GM12878 (cell line): ENCODE measurements around the gene CYTIP. TPM values are rescaled to one million over a fixed set of nuclear protein-coding genes. Genes with fewer than 3 reads are reported as not detected.

Experiments used
- ATAC-seq: fragments of 200-7000 bp; cut with Tn5 transposase; 3 replicates; pipeline ENCODE4 v1.9.1; 2020; ENCODE audit warnings: mild to moderate bottlenecking, moderate library complexity
- BruUV-seq: library from RNA; stranded (reverse); fragments of 400-500 nt; replicated peaks from 2 replicates; lab custom pipeline; 2021; lab: Mats Ljungman, UMichigan
- CTCF ChIA-PET: fragments of 300-600 bp; sonication (Branson Sonifier 250); formaldehyde crosslinking; extraction: SDS; loops from one replicate; lab custom pipeline; 2021; ENCODE audit warnings: inconsistent platforms; lab: Yijun Ruan, JAX
- POLR2A ChIA-PET: fragments of 350-600 bp; formaldehyde crosslinking; extraction: SDS; loops from one replicate; lab custom pipeline; 2021; ENCODE audit warnings: inconsistent platforms; lab: Charles Lee
- RAD21 ChIA-PET: fragments of 300-600 bp; sonication (Branson Sonifier 250); formaldehyde crosslinking; loops from one replicate; lab custom pipeline; 2023; ENCODE audit warnings: antibody characterized with exemption; ENCODE audit not compliant: unreplicated experiment; lab: Charles Lee
- SMC1A ChIA-PET: fragments of 300-600 bp; sonication (Branson Sonifier 250); formaldehyde crosslinking; loops from one replicate; lab custom pipeline; 2023; ENCODE audit not compliant: unreplicated experiment, uncharacterized antibody; lab: Charles Lee
- DNase-seq: peaks from one replicate; pipeline ENCODE4 v3.0.0-alpha.2; 2011; ENCODE audit warnings: low read depth, low spot score
- FAIRE-seq: peaks from 3 replicates; lab custom pipeline; 2011; peaks lifted over from hg19 to GRCh38; lab: Jason Lieb, UNC
- H2AFZ ChIP-seq: 2 replicates; pipeline ENCODE4 v1.6.0; 2011; ENCODE audit warnings: low read depth, low read length, control low read depth; ENCODE audit not compliant: control insufficient read depth
- H3K27ac ChIP-seq: 2 replicates; pipeline ENCODE4 v1.5.1; 2011; ENCODE audit warnings: control low read depth; ENCODE audit not compliant: control insufficient read depth, insufficient read depth
- H3K27me3 ChIP-seq, 2 experiments: replicated peaks in 1 of 2; 2 replicates each; pipeline versions ENCODE4 v1.6.0 to v1.6.1; 2011; ENCODE audit warnings: low read length in 1 of 2; ENCODE audit not compliant: control insufficient read depth in 2 of 2, insufficient read depth in 2 of 2
- H3K36me3 ChIP-seq, 2 experiments: 2 replicates each; pipeline ENCODE4 v1.5.1; 2011; ENCODE audit warnings: low read length in 1 of 2; ENCODE audit not compliant: control insufficient read depth in 2 of 2, insufficient read depth in 2 of 2
- H3K4me1 ChIP-seq: 2 replicates; pipeline ENCODE4 v1.6.1; 2011; ENCODE audit warnings: mild to moderate bottlenecking, low read length, moderate library complexity, mixed read lengths; ENCODE audit not compliant: control insufficient read depth, insufficient read depth
- H3K4me2 ChIP-seq: 2 replicates; pipeline ENCODE4 v1.6.0; 2011; ENCODE audit warnings: control low read depth; ENCODE audit not compliant: control insufficient read depth, insufficient read depth
- H3K4me3 ChIP-seq: fragments of 200-600 bp; sonication (generic); 2 replicates; pipeline ENCODE4 v1.5.1; 2016
- H3K79me2 ChIP-seq: 2 replicates; pipeline ENCODE4 v1.6.0; 2011; ENCODE audit warnings: low read length; ENCODE audit not compliant: control insufficient read depth, insufficient read depth
- H3K9ac ChIP-seq: 2 replicates; pipeline ENCODE4 v1.8.0; 2011; ENCODE audit warnings: low read length, control low read depth, mixed read lengths; ENCODE audit not compliant: control insufficient read depth, insufficient read depth
- H3K9me3 ChIP-seq: replicated peaks from 3 replicates; pipeline ENCODE4 v1.5.1; 2011; ENCODE audit warnings: mild to moderate bottlenecking, low read length; ENCODE audit not compliant: control insufficient read depth, insufficient read depth
- H4K20me1 ChIP-seq: 2 replicates; pipeline ENCODE4 v1.6.0; 2011; ENCODE audit not compliant: control insufficient read depth, insufficient read depth
- CEBPZ ChIP-seq: fragments of 150-350 bp; IDR thresholded peaks from 2 replicates; pipeline ENCODE4 v1.6.1; 2016; ENCODE audit warnings: low read depth, low read length
- CHD2 ChIP-seq: IDR thresholded peaks from 2 replicates; pipeline ENCODE4 v1.6.1; 2011; ENCODE audit warnings: low read depth, low read length, improper control_type of control experiment, borderline replicate concordance
- CHD4 ChIP-seq: fragments of 200-600 bp; sonication (generic); IDR thresholded peaks from 2 replicates; pipeline ENCODE4 v1.6.1; 2016; ENCODE audit warnings: mild to moderate bottlenecking
- DPF2 ChIP-seq: fragments of 450-650 bp; IDR thresholded peaks from 2 replicates; pipeline ENCODE4 v1.6.1; 2017; ENCODE audit warnings: mild to moderate bottlenecking
- EED ChIP-seq: sonication (generic); IDR thresholded peaks from 2 replicates; pipeline ENCODE4 v1.6.1; 2016; ENCODE audit warnings: antibody characterized with exemption, low read depth
- EP300 ChIP-seq, 2 experiments: fragments of 150-350 bp in 1 of 2; IDR thresholded peaks; 2 replicates each; pipeline ENCODE4 v1.6.1; 2011 to 2012; ENCODE audit warnings: low read depth in 2 of 2, low read length in 2 of 2, borderline replicate concordance in 1 of 2, improper control_type of control experiment in 1 of 2, inconsistent platforms in 1 of 2; ENCODE audit not compliant: control insufficient read depth in 1 of 2
- EZH2 ChIP-seq: IDR thresholded peaks from 2 replicates; pipeline ENCODE4 v1.6.1; 2012; ENCODE audit warnings: low read depth, mild to moderate bottlenecking, control low read depth, inconsistent platforms, low read length, borderline replicate concordance; ENCODE audit not compliant: control insufficient read depth
- JUNB ChIP-seq: IDR thresholded peaks from 2 replicates; pipeline ENCODE4 v1.6.1; 2016; ENCODE audit warnings: antibody characterized with exemption, mild to moderate bottlenecking
- JUND ChIP-seq: IDR thresholded peaks from 2 replicates; pipeline ENCODE4 v1.6.1; 2012; ENCODE audit warnings: low read depth, mild to moderate bottlenecking, low read length, improper control_type of control experiment, moderate library complexity
- PRDM15 ChIP-seq: fragments of 450-650 bp; formaldehyde crosslinking; IDR thresholded peaks from 2 replicates; pipeline ENCODE4 v1.4.0; 2020; ENCODE audit warnings: mild to moderate bottlenecking, moderate library complexity
- RUNX3 ChIP-seq: IDR thresholded peaks from 2 replicates; pipeline ENCODE4 v1.6.1; 2012; ENCODE audit warnings: low read length, inconsistent platforms
- SIN3A ChIP-seq: IDR thresholded peaks from 2 replicates; pipeline ENCODE4 v1.6.1; 2012; ENCODE audit warnings: low read depth, low read length, improper control_type of control experiment
- TAF1 ChIP-seq: IDR thresholded peaks from 2 replicates; pipeline ENCODE4 v1.6.1; 2011; ENCODE audit warnings: mild to moderate bottlenecking, low read depth, low read length, borderline replicate concordance
- ZBTB11 ChIP-seq: fragments of 450-650 bp; formaldehyde crosslinking; IDR thresholded peaks from 2 replicates; pipeline ENCODE4 v1.5.0; 2022; ENCODE audit warnings: mild to moderate bottlenecking, missing genetic modification characterization
- in situ Hi-C: fragments of 300-500 bp; cut with MboI; formaldehyde crosslinking; loops from 9 replicates; pipeline ENCODE4 v1.14.3; 2018; ENCODE audit warnings: mixed read lengths
- intact Hi-C: fragments of 100-400 bp; cut with micrococcal nuclease; formaldehyde crosslinking; loops from one replicate; pipeline ENCODE4 v1.14.2; 2022; ENCODE audit not compliant: unreplicated experiment
- polyA plus RNA-seq, 11 experiments: library from polyadenylated mRNA; depleted of rRNA in 4 of 11; unstranded in 6 of 11; stranded (reverse) in 5 of 11; fragments of >200 nt; fragmentation: Nextera tagmentation in 4 of 11; fragmentation: Illumina TruSeq in 1 of 11; extraction: Ambion mirVana in 4 of 11; extraction: Trizol in 1 of 11; gene quantifications; 1 replicate in 1 of 11; 2 replicates in 10 of 11; pipeline versions ENCODE4 v1.2.1 to v1.2.3, GENCODE V29; 2011 to 2016; ENCODE audit warnings: inconsistent platforms in 2 of 11, missing spikeins in 2 of 11, low read depth in 1 of 11
- total RNA-seq, 4 experiments: library from RNA; depleted of rRNA in 3 of 4; stranded (reverse); fragments of >200 nt in 3 of 4; fragmentation: Illumina TruSeq in 1 of 4; extraction: Trizol in 1 of 4; gene quantifications; 2 replicates each; pipeline versions ENCODE4 v1.2.1 to v1.2.3, GENCODE V29; 2013 to 2021

The CYTIP gene
- total and polyA plus RNA-seq, 10 of the 15 experiments (the other 5 are each of a cell fraction or from before 2014, with no cell fraction given) = 55.1 to 178 (median 73.4) TPM

- no peak overlapping the region for H3K27ac ChIP-seq
- H3K79me2 ChIP-seq = peaks cover 46% of the 10 kb centered on the region
- ChIA-PET CTCF (interaction anchor here (1.0 to 14.2 kb wide), 3 partner anchors 9 to 96 kb away, joined by 3 to 208 read pairs (median 3); partner anchors contain the start of gene ERMN), SMC1A (interaction anchor here (1.0 to 10.7 kb wide), 5 partner anchors 8 to 107 kb away, joined by 3 to 218 read pairs (median 3); no protein-coding TSS in a partner anchor)
- H2AFZ ChIP-seq = no peak overlapping the region
- ATAC-seq = no peak
- BruUV-seq = no TSS peak
- TF ChIP-seq EED (no peak), TAF1 (no peak), DPF2 (no peak), EP300 (IDR thresholded peaks at IDR 0.05; ENCODE audit: borderline replicate concordance in 1 of 2, control insufficient read depth in 1 of 2, low read depth in 2 of 2, low read length in 2 of 2) (no peak), RUNX3 (no peak), SIN3A (no peak), CEBPZ (no peak), CHD2 (no peak), JUNB (no peak), EZH2 (no peak), CHD4 (no peak), ZBTB11 (no peak), JUND (no peak), PRDM15 (no peak)
- TF ChIP-seq, all 136 proteins: peak for 0
- RAD21 ChIA-PET = interaction anchor here (0.8 kb wide), 1 partner anchor 12 kb away, joined by 3 read pairs; no protein-coding TSS in a partner anchor
- FAIRE-seq = no peak
- H3K9me3 ChIP-seq = peaks cover 20% of the 10 kb centered on the region
- in situ Hi-C loops = no loop called here
- H3K27me3 ChIP-seq = no peaks in the 10 kb centered on the region
- no peak for DNase-seq
- no peak overlapping the region for H3K9ac ChIP-seq
- no peaks in the 10 kb centered on the region; the same call in 1 of the 2 replicates for H4K20me1 ChIP-seq
- POLR2A ChIA-PET = interaction anchor here (0.8 to 1.3 kb wide), 2 partner anchors 8 to 11 kb away, joined by 3 read pairs; no protein-coding TSS in a partner anchor
- intact Hi-C loops = no loop called here
- peaks cover 19 to 72% of the 10 kb centered on the region in 2 experiments for H3K36me3 ChIP-seq
- H3K4me3 ChIP-seq = no peak overlapping the region
- H3K4me1 ChIP-seq = no peaks in the 10 kb centered on the region
- H3K4me2 ChIP-seq = no peak overlapping the region
Measured at GRCh38 chr2:157427922-157428303, 16.0 kb downstream of the CYTIP start.
